Tibial nerve (tissue), 4 donors: Measurements from ENCODE around the gene ANKRD6. TPM values are rescaled to one million over a fixed set of nuclear protein-coding genes. Genes with fewer than 3 reads are reported as not detected.

ENCODE experiments used
- DNase-seq, 2 donors: peaks; one replicate each; pipeline ENCODE4 v3.0.0-alpha.2; 2019; ENCODE audit warnings: low spot score in 2 of 2
- H3K27ac ChIP-seq, 4 donors: fragments of 200-600 bp; sonication (generic) in 3 of 4; one replicate each; pipeline ENCODE4 v1.5.1; 2017 to 2019; ENCODE audit warnings: mild to moderate bottlenecking in 1 of 4
- H3K27me3 ChIP-seq, 2 donors: fragments of 200-600 bp; sonication (generic) in 1 of 2; one replicate each; pipeline versions ENCODE4 v1.5.1 to v1.6.0; 2017 to 2019
- H3K36me3 ChIP-seq, 3 donors: fragments of 200-600 bp; sonication (generic); one replicate each; pipeline ENCODE4 v1.5.1; 2018 to 2019
- H3K4me1 ChIP-seq, 4 donors: fragments of 200-600 bp; sonication (generic) in 3 of 4; one replicate each; pipeline ENCODE4 v1.5.1; 2017 to 2019
- H3K4me3 ChIP-seq, 4 donors: fragments of 200-600 bp; sonication (generic) in 3 of 4; one replicate each; pipeline ENCODE4 v1.5.1; 2017 to 2019; ENCODE audit warnings: mild to moderate bottlenecking in 1 of 4, moderate library complexity in 1 of 4
- H3K9me3 ChIP-seq, 4 donors: fragments of 200-600 bp; sonication (generic) in 3 of 4; one replicate each; pipeline ENCODE4 v1.5.1; 2017 to 2019
- CTCF ChIP-seq, 5 experiments: fragments of 200-600 bp in 3 of 5; fragments of 450-650 bp in 2 of 5; sonication (generic) in 3 of 5; IDR thresholded peaks; one replicate each; pipeline ENCODE4 v1.5.1; 2016 to 2019; ENCODE audit warnings: antibody characterized with exemption in 5 of 5, mild to moderate bottlenecking in 3 of 5, moderate library complexity in 2 of 5
- EP300 ChIP-seq, 2 donors: sonication (generic); formaldehyde crosslinking; IDR thresholded peaks; one replicate each; pipeline ENCODE4 v1.6.1; 2017; ENCODE audit warnings: antibody characterized with exemption in 2 of 2, mild to moderate bottlenecking in 1 of 2
- POLR2A ChIP-seq, 2 donors: fragments of 450-650 bp; IDR thresholded peaks; one replicate each; pipeline ENCODE4 v1.6.1; 2017; ENCODE audit warnings: antibody characterized with exemption in 2 of 2, mild to moderate bottlenecking in 2 of 2, moderate library complexity in 2 of 2
- WGBS, 2 donors: methylation state at CpG; one replicate each; pipeline ENCODE4 v1.1.5; 2018; 5-methylcytosine and 5-hydroxymethylcytosine counted together
- total RNA-seq, 4 donors: library from RNA; depleted of rRNA; stranded (reverse); fragments of >200 nt; gene quantifications; one replicate each; pipeline ENCODE4 v1.1.0, GENCODE V29; 2016

The ANKRD6 gene
- total RNA-seq, 4 donors from 2014 or later: 10.1 to 22.8 (median 13.0) TPM

GRCh38 chr6:89433252-89434149 is 549 bp downstream of the ANKRD6 start:
- Histone ChIP-seq H3K36me3 (no peaks in the 10 kb centered on the region), H3K27ac (peak overlapping the region; percentile 24 to 83 (median 47)), H3K27me3 (no peaks in the 10 kb centered on the region), H3K4me3 (peak overlapping the region; percentile 64 to 96 (median 83)), H3K4me1 (peaks cover 0 to 23% (median 0%) of the 10 kb centered on the region in 4 donors), H3K9me3 (no peaks in the 10 kb centered on the region)
- TF ChIP-seq CTCF (IDR thresholded peaks at IDR 0.05): peak in 1 of 5 experiments; percentile 11
- no peak for TF ChIP-seq EP300 (IDR thresholded peaks at IDR 0.05)
- TF ChIP-seq POLR2A (IDR thresholded peaks at IDR 0.05): no peak
- DNase-seq: peak in 1 of 2 donors; percentile 23
- WGBS, 2 donors: 3 to 16% methylated on average over 10 to 41 of the region's 80 CpGs

GRCh38 chr6:89434150-89434499 is 1.2 kb downstream of the ANKRD6 start:
- H3K4me3 ChIP-seq: peak overlapping the region in 1 of 4 donors; percentile 95
- peaks cover 0 to 23% (median 0%) of the 10 kb centered on the region in 4 donors for H3K4me1 ChIP-seq
- no peak for DNase-seq
- 88 to 94% methylated on average over 3 of the region's 3 CpGs for WGBS, 2 donors
- no peaks in the 10 kb centered on the region for H3K36me3 ChIP-seq
- TF ChIP-seq CTCF (IDR thresholded peaks at IDR 0.05) (no peak), EP300 (IDR thresholded peaks at IDR 0.05) (no peak), POLR2A (IDR thresholded peaks at IDR 0.05) (no peak)
- H3K9me3 ChIP-seq: no peaks in the 10 kb centered on the region
- H3K27ac ChIP-seq: no peak overlapping the region
- no peaks in the 10 kb centered on the region for H3K27me3 ChIP-seq

- H3K36me3 ChIP-seq: no peaks in the 10 kb centered on the region
- H3K27me3 ChIP-seq: no peaks in the 10 kb centered on the region
- H3K27ac ChIP-seq: no peak overlapping the region
- TF ChIP-seq CTCF (IDR thresholded peaks at IDR 0.05) (no peak), POLR2A (IDR thresholded peaks at IDR 0.05) (no peak), EP300 (IDR thresholded peaks at IDR 0.05) (no peak)
- 88 to 93% methylated on average over 4 of the region's 4 CpGs for WGBS, 2 donors
- DNase-seq: no peak
- H3K4me3 ChIP-seq: no peak overlapping the region
- H3K4me1 ChIP-seq: peaks cover 0 to 23% (median 0%) of the 10 kb centered on the region in 4 donors
- H3K9me3 ChIP-seq: no peaks in the 10 kb centered on the region
Measured at GRCh38 chr6:89434954-89435353, 2.0 kb downstream of the ANKRD6 start.

- Histone ChIP-seq H3K4me1 (peaks cover 0 to 23% (median 0%) of the 10 kb centered on the region in 4 donors), H3K4me3 (no peak overlapping the region), H3K9me3 (no peaks in the 10 kb centered on the region), H3K36me3 (no peaks in the 10 kb centered on the region), H3K27me3 (no peaks in the 10 kb centered on the region), H3K27ac (no peak overlapping the region)
- DNase-seq: no peak
- WGBS, 2 donors: 41 to 45% methylated on average over 2 of the region's 2 CpGs
- TF ChIP-seq EP300 (IDR thresholded peaks at IDR 0.05): no peak
- no peak for TF ChIP-seq POLR2A (IDR thresholded peaks at IDR 0.05)
- no peak for TF ChIP-seq CTCF (IDR thresholded peaks at IDR 0.05)
Measured at GRCh38 chr6:89436226-89436625, 3.3 kb downstream of the ANKRD6 start.

- DNase-seq: no peak
- WGBS, 2 donors: 80 to 81% methylated on average over 1 of the region's 1 CpG
Measured at GRCh38 chr6:89438248-89438647, 5.3 kb downstream of the ANKRD6 start.

More at GRCh38 chr6:89438248-89438647, 5.3 kb downstream of the ANKRD6 start:
- Histone ChIP-seq H3K9me3 (no peaks in the 10 kb centered on the region), H3K4me3 (no peak overlapping the region), H3K36me3 (no peaks in the 10 kb centered on the region), H3K4me1 (peaks cover 0 to 16% (median 0%) of the 10 kb centered on the region in 4 donors), H3K27ac (no peak overlapping the region), H3K27me3 (no peaks in the 10 kb centered on the region)
- TF ChIP-seq CTCF (IDR thresholded peaks at IDR 0.05) (no peak), EP300 (IDR thresholded peaks at IDR 0.05) (no peak), POLR2A (IDR thresholded peaks at IDR 0.05) (no peak)
